ENCODE data around the gene TTPAL.

Gene TTPAL

DNA sequence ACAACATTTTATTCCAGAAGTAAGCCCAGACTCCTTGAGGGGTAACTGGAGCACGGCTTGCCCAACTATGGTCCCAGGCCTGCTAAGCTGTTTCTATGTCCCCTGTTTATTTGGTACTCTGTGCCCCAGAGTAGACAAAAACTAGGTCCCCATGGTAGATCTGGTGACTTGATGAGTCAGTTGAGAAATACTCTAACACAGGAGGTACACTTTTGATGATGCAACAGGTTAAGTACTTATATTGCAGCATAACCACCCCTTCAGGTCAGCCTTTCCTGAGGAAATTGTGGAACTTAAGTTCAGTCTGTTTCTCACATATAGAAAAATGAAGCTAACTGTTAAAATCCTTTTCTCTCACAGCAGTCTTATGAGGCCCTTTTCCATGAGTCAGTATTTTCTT, 19.6 kb downstream of the TTPAL start:
- TF ChIP-seq, protein P1, sequence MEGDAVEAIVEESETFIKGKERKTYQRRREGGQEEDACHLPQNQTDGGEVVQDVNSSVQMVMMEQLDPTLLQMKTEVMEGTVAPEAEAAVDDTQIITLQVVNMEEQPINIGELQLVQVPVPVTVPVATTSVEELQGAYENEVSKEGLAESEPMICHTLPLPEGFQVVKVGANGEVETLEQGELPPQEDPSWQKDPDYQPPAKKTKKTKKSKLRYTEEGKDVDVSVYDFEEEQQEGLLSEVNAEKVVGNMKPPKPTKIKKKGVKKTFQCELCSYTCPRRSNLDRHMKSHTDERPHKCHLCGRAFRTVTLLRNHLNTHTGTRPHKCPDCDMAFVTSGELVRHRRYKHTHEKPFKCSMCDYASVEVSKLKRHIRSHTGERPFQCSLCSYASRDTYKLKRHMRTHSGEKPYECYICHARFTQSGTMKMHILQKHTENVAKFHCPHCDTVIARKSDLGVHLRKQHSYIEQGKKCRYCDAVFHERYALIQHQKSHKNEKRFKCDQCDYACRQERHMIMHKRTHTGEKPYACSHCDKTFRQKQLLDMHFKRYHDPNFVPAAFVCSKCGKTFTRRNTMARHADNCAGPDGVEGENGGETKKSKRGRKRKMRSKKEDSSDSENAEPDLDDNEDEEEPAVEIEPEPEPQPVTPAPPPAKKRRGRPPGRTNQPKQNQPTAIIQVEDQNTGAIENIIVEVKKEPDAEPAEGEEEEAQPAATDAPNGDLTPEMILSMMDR (conservative IDR thresholded peaks at IDR 0.05), result no peak
- no peak overlapping the region for H3K27ac ChIP-seq

DNA sequence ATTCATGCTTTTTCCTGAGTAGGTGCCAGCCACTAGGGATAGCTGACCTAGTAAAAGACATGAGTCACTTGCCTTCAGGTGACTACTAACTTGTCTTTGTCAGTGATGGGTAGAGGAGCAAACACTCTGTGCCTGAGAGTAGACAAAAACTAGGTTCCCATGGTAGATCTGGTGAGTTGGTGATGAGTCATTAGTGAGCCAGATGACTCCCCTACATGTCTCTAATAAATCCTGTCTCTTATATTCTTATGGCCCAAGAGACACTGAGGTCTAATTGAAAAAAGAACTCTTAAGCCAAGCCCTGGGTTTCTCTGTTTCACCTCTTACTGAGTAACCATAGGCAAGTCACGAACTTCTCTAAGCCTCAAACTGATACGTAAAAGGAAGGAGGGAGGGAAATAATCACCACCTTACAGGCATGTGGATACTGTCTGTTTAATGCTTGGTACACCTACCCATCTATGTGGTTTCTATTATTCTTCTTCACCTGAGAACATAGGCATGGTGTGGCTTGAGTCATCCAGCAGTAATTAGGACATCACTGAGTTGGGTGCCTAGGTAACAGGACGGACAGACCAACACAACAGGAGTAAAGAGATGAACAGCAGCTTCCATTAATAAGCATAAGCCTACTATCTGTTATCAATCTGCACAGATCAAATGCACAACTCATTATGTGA, 20.3 kb downstream of the TTPAL start:
- TF ChIP-seq, protein P1 (conservative IDR thresholded peaks at IDR 0.05), result no peak
- no peak overlapping the region for H3K27ac ChIP-seq

DNA sequence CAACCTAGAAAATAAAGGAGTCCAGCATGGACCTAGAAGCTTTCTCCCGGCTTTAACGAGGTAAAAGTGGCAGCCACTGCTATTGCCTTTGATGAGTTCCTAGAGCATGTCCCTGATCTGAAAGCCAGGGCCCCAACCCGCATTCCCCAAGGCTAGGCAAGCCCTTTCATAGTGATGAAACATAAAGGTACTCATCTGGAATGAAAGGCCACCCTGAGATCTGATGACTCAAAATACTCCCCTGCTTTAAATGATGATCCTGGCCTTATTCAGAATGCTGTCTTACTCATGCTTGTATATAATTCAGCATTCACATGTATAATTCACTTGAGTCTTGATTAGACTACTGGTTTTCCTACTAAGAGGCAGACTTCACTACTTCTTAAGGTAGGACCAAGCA, 21.3 kb downstream of the TTPAL start:
- no peak overlapping the region for H3K27ac ChIP-seq
- TF ChIP-seq, protein P1 (conservative IDR thresholded peaks at IDR 0.05), result no peak

DNA sequence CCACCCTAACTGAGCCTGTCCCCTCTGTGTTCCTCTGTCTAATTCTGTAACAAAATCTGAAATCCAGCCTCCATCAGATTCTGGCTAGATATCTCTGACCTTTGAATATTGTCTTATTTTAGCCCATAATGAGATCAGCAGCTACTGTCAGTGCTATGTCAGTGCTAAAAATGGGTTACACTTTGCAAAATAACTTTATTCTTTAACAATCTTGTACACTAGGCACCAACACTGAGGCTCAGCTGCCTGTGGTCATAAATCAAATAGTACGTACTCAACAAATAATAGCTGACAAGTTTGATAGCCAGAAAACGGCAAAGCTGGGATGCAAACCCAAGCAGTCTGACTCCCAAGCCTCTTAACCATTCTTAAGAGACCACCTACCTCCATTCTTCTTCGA, 22.1 kb downstream of the TTPAL start:
- TF ChIP-seq, protein P1 (conservative IDR thresholded peaks at IDR 0.05), result no peak
- no peak overlapping the region for H3K27ac ChIP-seq

DNA sequence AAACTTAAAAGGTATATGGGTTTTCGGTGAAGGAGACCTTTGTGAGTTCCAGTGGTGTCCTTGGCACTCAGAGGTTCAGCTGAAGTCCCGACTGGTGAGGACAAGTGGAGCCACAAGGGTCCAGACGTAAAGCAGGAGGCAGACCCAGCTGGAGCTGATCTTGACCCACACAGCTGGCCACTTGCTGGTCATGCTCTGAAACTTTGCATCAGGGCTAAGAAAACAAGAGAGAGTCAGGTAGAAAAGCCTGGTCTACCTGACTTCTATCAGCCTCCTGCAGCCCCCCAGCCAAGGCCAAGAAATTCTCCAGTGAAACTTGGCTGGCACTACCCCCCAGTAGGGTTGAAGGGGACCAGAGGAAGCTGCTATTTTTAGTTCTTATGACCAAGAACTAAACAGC, 24.5 kb downstream of the TTPAL start:
- no peak overlapping the region for H3K27ac ChIP-seq
- TF ChIP-seq, protein P1 (conservative IDR thresholded peaks at IDR 0.05), result no peak

DNA sequence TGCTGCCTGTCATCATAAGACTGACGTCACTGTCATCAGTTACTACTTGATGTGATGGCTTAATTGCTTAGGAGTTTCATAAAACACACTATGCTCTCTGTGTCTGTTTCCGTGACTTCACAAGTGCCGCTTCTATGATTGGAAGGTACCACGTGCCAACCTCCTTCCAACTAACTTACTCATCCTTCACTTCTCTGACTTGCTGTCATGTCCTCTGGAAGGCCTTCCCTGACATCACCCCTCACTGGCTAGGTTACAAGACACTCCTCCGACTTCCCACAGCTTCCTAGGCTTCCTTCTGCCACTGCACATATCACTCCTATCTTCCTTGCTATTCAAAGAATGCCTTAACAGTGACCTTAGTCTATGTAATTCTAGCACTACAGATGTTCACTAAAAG, 25.8 kb downstream of the TTPAL start:
- no peak overlapping the region for H3K27ac ChIP-seq
- TF ChIP-seq, protein P1 (conservative IDR thresholded peaks at IDR 0.05), result no peak

DNA sequence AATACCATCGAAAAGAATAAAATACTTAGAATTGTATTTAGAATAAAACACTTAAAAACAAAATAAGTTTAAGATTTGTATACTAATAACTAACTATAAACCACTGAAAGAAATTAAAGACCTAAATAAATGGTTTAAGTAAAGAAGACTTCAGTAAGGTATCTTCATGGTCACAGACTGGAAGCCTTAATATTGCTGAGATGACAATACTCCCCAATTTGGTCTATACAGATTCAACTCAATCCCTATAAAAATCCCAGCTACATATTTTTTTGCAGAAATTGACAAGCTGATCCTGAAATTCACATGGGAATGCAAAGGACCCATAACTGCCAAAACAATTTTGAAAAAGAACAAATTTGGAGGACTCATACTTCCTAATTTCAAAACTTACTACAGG, 27.3 kb downstream of the TTPAL start:
- TF ChIP-seq, protein P1 (conservative IDR thresholded peaks at IDR 0.05), result no peak
- H3K27ac ChIP-seq, result no peak overlapping the region
